Lung (tissue), 12 donors: ENCODE measurements around the gene ARHGEF4. TPM values are rescaled to one million over a fixed set of nuclear protein-coding genes. Genes with fewer than 3 reads are reported as not detected.

Source experiments
- ATAC-seq: fragments of 200-7000 bp; cut with Tn5 transposase; one replicate; pipeline ENCODE4 v1.9.1; 2020; ENCODE audit warnings: moderate number of reproducible peaks; ENCODE audit not compliant: insufficient read depth, low FRiP score
- DNase-seq, 3 donors: peaks; one replicate each; pipeline ENCODE4 v3.0.0-alpha.2; 2013 to 2017
- H3K27ac ChIP-seq, 2 donors: one replicate each; pipeline ENCODE4 v1.5.1; 2013; ENCODE audit warnings: mild to moderate bottlenecking in 2 of 2, moderate library complexity in 2 of 2, control low read depth in 1 of 2, inconsistent platforms in 1 of 2, low read depth in 1 of 2, low read length in 1 of 2
- H3K27me3 ChIP-seq, 3 donors: one replicate each; pipeline ENCODE4 v1.5.1; 2013; ENCODE audit warnings: low read length in 2 of 3; ENCODE audit not compliant: control insufficient read depth in 3 of 3, insufficient read depth in 3 of 3
- H3K36me3 ChIP-seq, 4 donors: one replicate each; pipeline ENCODE4 v1.5.1; 2013; ENCODE audit warnings: low read length in 4 of 4, mild to moderate bottlenecking in 1 of 4, moderate library complexity in 1 of 4; ENCODE audit not compliant: control insufficient read depth in 4 of 4, insufficient read depth in 4 of 4
- H3K4me1 ChIP-seq, 5 donors: one replicate each; pipeline ENCODE4 v1.5.1; 2013; ENCODE audit warnings: low read length in 5 of 5, mild to moderate bottlenecking in 2 of 5, moderate library complexity in 1 of 5; ENCODE audit not compliant: control insufficient read depth in 5 of 5, insufficient read depth in 5 of 5
- H3K4me3 ChIP-seq: one replicate; pipeline ENCODE4 v1.5.1; 2013; ENCODE audit warnings: mild to moderate bottlenecking, control low read depth, moderate library complexity
- H3K9ac ChIP-seq, 2 donors: one replicate each; pipeline ENCODE4 v1.5.1; 2013; ENCODE audit warnings: low read length in 2 of 2, control low read depth in 1 of 2; ENCODE audit not compliant: insufficient read depth in 1 of 2
- H3K9me3 ChIP-seq, 4 donors: one replicate each; pipeline ENCODE4 v1.5.1; 2013; ENCODE audit warnings: low read length in 3 of 4, mild to moderate bottlenecking in 1 of 4, moderate library complexity in 1 of 4; ENCODE audit not compliant: control insufficient read depth in 4 of 4, insufficient read depth in 3 of 4
- CTCF ChIP-seq: IDR thresholded peaks from 2 replicates; pipeline ENCODE4 v1.5.1; 2012; ENCODE audit warnings: mild to moderate bottlenecking; ENCODE audit errors: control extremely low read depth, extremely low read depth
- WGBS, 2 donors: extraction: QIAGEN DNeasy Blood & Tissue Kit; methylation state at CpG; one replicate each; pipeline ENCODE4 v1.1.7; 2013; 5-methylcytosine and 5-hydroxymethylcytosine counted together
- polyA plus RNA-seq, 2 donors: library from polyadenylated mRNA; stranded (reverse); fragments of 200-250 nt; gene quantifications; one replicate each; pipeline ENCODE4 v1.2.1, GENCODE V29; 2013
- total RNA-seq, 2 donors: library from RNA; depleted of rRNA in 1 of 2; stranded (reverse); fragments of >200 nt in 1 of 2; gene quantifications; one replicate each; pipeline ENCODE4 v1.2.1, GENCODE V29; 2014 to 2021
- donor health status: control.
- donor health status: control.
- donor health status: Bipolar disorder and iron deficiency.
- donor health status: healthy.
- donor health status: DM: yes; HTN: yes; CAD: no.

The ARHGEF4 gene
- total and polyA plus RNA-seq, 4 donors = 1.8 to 15.9 (median 6.9) TPM

GRCh38 chr2:130826419-130826818 is 10.3 kb upstream of the ARHGEF4 start:
- DNase-seq = no peak
- no peaks in the 10 kb centered on the region for H3K4me1 ChIP-seq
- no peak overlapping the region for H3K27ac ChIP-seq
- H3K27me3 ChIP-seq = no peaks in the 10 kb centered on the region
- no peaks in the 10 kb centered on the region for H3K36me3 ChIP-seq
- H3K4me3 ChIP-seq = no peak overlapping the region
- no peak for TF ChIP-seq CTCF
- H3K9ac ChIP-seq = no peak overlapping the region
- 79 to 81% methylated on average over 12 of the region's 12 CpGs for WGBS, 2 donors
- ATAC-seq = no peak
- H3K9me3 ChIP-seq = peaks cover 0 to 4% (median 0%) of the 10 kb centered on the region in 4 donors

- no peak for DNase-seq
- Histone ChIP-seq H3K36me3 (no peaks in the 10 kb centered on the region), H3K27me3 (no peaks in the 10 kb centered on the region), H3K27ac (no peak overlapping the region), H3K4me1 (no peaks in the 10 kb centered on the region), H3K9me3 (peaks cover 0 to 4% (median 0%) of the 10 kb centered on the region in 4 donors), H3K9ac (no peak overlapping the region), H3K4me3 (no peak overlapping the region)
- 75 to 76% methylated on average over 7 of the region's 7 CpGs for WGBS, 2 donors
- TF ChIP-seq CTCF = no peak
- ATAC-seq = no peak
Measured at GRCh38 chr2:130826821-130827501, 9.8 kb upstream of the ARHGEF4 start.

- no peak for DNase-seq
Measured at GRCh38 chr2:130827502-130828251, 9.0 kb upstream of the ARHGEF4 start.

More at GRCh38 chr2:130827502-130828251, 9.0 kb upstream of the ARHGEF4 start:
- H3K4me1 ChIP-seq = no peaks in the 10 kb centered on the region
- no peak overlapping the region for H3K27ac ChIP-seq
- WGBS, 2 donors = 81 to 82% methylated on average over 15 of the region's 15 CpGs
- H3K36me3 ChIP-seq = no peaks in the 10 kb centered on the region
- H3K9ac ChIP-seq = no peak overlapping the region
- H3K9me3 ChIP-seq = peaks cover 0 to 4% (median 0%) of the 10 kb centered on the region in 4 donors
- H3K4me3 ChIP-seq = no peak overlapping the region
- no peak for ATAC-seq
- H3K27me3 ChIP-seq = no peaks in the 10 kb centered on the region
- no peak for TF ChIP-seq CTCF
